Measurements from ENCODE around the gene GPN3.
"Not testable (repeated sequence)": the region's sequence is repeated elsewhere in the genome, so short reads cannot be mapped to it uniquely, and the experiment has no call there.

GPN3 gene

DNA sequence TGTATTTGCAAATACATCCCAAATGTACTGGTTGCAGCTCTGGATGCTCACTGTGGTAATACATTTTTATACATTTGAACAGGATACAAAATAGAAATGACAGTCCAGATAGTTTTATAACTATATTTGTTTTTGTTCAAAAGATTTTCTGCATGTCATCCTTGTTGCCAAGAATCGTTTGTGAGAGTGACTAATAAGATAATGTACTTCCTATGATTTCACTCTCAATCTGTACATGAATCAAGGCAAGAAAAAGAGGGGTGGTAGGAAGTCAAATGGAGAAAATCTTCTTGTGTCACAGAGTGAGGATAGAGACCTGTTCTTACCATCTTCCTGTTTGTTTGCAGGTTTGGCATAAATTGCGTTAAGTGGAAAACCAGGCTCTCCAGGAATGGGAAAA is 31.8 kb downstream of the GPN3 start:
- DNase-seq = no peak

- DNase-seq = no peak
Measured at GRCh38 chr12:110431957-110432587, 36.0 kb downstream of the GPN3 start.

DNA sequence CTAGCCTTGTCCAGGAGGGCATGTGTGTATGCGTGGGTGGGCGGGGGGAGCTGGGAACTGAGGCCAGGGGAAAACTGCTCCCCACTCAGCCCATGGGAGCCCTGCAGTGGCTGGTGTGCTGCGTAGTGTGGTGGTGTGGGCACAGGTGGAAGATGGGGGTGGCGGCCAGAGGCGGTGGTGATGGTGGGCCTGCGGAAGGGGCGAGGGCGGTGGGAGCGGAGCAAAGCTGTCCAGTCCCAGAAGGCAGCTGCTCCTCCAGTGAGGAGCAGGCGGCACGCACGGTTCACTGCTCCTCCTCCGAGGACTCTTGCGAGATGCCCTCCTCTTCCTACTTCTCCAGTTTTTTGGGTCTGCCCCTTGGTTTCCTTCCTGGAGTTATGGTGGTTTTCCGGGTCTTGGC is 38.4 kb downstream of the GPN3 start:
- not testable (repeated sequence) for DNase-seq

DNA sequence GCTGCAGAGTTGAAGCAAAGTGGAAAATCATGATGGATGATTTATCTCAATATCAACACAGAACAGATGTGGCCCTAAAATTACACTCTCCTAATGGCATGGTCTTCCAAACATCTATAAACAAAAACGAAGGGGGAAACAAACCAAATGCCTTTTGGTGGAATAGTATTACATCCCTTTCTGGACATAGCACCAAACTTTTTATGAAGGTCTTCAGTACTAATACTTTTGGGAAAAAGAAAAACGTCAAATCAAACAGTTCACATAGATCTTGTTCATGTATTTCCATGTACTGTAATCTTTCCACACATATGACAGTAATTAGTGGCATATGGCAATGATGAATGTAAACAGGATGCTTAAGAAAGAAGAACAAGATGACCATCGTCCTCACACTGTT is 41.7 kb downstream of the GPN3 start:
- DNase-seq = no peak

DNA sequence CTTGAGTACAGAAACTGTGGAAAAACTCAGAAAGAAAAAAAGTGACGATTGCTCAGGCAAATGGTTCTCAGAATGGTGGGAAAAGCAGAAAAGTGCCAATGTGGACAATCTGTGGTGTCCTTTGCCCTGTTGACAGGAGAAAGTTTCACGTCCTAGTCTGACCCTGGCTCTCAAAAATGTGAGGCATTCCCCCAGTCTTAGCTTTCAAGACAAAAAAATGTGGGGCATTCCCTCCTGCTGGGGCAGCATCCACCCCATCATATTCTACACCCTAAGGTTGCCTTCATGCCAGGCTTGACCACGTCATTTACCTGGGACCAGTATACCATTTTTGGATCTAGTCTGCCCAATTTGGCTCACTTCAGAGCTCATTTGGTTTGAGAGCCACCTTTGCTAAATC is 43.8 kb downstream of the GPN3 start:
- DNase-seq = no peak

- DNase-seq = no peak
Measured at GRCh38 chr12:110421701-110422100, 46.4 kb downstream of the GPN3 start.

GRCh38 chr12:110421159-110421661 is 46.8 kb downstream of the GPN3 start:
- no peak for DNase-seq

GRCh38 chr12:110420644-110421043 is 47.4 kb downstream of the GPN3 start:
- DNase-seq = not testable (repeated sequence)

GRCh38 chr12:110417113-110417512 is 50.9 kb downstream of the GPN3 start:
- not testable (repeated sequence) for DNase-seq

GRCh38 chr12:110410086-110410485 is 58.0 kb downstream of the GPN3 start:
- DNase-seq = not testable (repeated sequence)

- DNase-seq = not testable (repeated sequence)
Measured at GRCh38 chr12:110405126-110405662, 62.9 kb downstream of the GPN3 start.

DNA sequence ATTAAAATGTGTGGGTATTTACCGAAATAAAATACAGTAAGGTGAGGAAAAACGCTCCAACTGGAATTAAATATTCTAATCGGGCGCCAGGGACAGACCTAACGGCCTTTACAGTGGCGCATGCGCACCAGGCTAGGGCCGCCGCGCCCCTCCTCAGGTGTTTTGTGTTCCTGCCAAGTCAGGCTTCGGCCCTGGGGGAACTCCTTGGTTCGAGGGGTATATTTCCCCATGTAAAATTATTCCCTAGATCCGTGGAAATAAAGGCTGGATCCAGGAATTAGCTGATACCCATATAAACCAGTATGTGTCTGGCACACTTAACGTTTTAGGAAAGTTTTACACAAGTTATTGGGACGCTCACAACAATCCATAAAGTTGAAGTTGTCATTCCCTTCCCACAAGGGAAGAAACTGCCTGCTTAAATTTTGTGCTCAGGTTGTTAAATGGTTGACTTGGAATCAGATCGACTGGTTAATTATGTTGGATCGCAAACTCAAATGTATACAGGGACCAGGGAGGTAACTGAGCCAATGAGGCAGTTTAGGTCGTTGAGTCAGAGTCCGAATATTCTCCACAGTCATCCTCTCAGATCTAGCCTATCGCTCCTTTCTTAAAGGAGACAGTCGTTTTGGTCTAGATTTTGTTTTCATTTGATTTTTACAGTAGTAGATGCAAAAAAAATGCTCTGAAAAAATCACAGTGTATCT is 63.9 kb downstream of the GPN3 start:
- peak; percentile 71 to 79 for DNase-seq

GRCh38 chr12:110403146-110403975 is 64.7 kb downstream of the GPN3 start, which contains the start of gene ANAPC7:
Gene ANAPC7, minus strand, starts transcription at chr12:110403708. Its CDS starts 81 bp downstream, at chr12:110403627.
- peak; percentile 84 to 89 for DNase-seq

Measured in NCI-H2081 (cell line).